Peyer's patch (tissue), 4 donors: ENCODE results near the gene LTBR.

Experiments used
- POLR2A ChIP-seq, 2 donors: fragments of 450-650 bp; IDR thresholded peaks; one replicate each; pipeline ENCODE4 v1.5.1; 2017; ENCODE audit warnings: antibody characterized with exemption in 2 of 2, mild to moderate bottlenecking in 2 of 2, moderate library complexity in 2 of 2
- TF ChIP-seq, protein P1 (sequence below), 6 experiments: fragments of 450-650 bp in 4 of 6; fragments of 200-600 bp in 2 of 6; sonication (generic) in 1 of 6; IDR thresholded peaks; one replicate each; pipeline ENCODE4 v1.5.1; 2017 to 2019; ENCODE audit warnings: antibody characterized with exemption in 6 of 6, mild to moderate bottlenecking in 3 of 6, moderate library complexity in 1 of 6

DNA sequence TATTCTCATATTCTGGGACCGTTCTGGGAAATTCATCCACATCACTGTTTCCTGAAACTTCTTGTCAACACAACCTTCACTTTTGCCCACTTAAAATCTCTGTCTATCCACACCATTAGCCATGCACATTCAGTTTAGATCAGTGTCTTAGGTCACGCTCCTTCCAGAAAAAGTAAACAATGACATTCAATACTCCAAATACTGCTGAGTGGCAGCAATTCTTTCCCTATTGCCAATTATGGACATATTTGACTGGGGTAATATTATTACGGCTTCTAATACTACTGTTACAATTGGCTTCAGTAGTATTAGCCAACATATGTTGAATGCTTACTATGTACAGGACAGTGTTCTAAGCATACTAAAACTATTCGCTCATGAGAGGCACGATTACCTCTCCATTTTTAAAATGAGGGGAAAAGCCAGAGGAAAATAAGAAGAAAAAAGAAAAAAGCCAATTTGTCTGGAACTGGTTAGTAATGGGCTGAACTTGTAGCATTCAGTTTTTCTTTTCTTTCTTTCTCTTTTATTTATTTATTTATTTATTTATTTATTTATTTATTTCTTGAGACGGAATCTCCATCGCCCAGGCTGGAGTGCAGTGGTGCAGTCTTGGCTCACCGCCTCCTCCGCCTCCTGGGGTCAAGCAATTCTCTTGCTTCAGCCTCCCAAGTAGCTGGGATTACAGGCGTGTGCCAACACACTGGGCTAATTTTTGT lies 23.4 kb downstream of the LTBR start:
- TF ChIP-seq, protein P1, sequence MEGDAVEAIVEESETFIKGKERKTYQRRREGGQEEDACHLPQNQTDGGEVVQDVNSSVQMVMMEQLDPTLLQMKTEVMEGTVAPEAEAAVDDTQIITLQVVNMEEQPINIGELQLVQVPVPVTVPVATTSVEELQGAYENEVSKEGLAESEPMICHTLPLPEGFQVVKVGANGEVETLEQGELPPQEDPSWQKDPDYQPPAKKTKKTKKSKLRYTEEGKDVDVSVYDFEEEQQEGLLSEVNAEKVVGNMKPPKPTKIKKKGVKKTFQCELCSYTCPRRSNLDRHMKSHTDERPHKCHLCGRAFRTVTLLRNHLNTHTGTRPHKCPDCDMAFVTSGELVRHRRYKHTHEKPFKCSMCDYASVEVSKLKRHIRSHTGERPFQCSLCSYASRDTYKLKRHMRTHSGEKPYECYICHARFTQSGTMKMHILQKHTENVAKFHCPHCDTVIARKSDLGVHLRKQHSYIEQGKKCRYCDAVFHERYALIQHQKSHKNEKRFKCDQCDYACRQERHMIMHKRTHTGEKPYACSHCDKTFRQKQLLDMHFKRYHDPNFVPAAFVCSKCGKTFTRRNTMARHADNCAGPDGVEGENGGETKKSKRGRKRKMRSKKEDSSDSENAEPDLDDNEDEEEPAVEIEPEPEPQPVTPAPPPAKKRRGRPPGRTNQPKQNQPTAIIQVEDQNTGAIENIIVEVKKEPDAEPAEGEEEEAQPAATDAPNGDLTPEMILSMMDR (IDR thresholded peaks at IDR 0.05), result no peak
- no peak for TF ChIP-seq POLR2A (IDR thresholded peaks at IDR 0.05)
